Keratinocyte (primary cell): ENCODE data around the gene FBXL17.

Experiments
- CTCF ChIP-seq, 3 experiments: IDR thresholded peaks in 1 of 3; conservative IDR thresholded peaks in 1 of 3; optimal IDR thresholded peaks in 1 of 3; 2 replicates in 2 of 3; 3 replicates in 1 of 3; pipeline versions ENCODE3 to v1.5.1; 2011; ENCODE audit warnings: low read length in 3 of 3, mild to moderate bottlenecking in 3 of 3, moderate library complexity in 2 of 3, control low read depth in 1 of 3, inconsistent platforms in 1 of 3; ENCODE audit not compliant: insufficient read depth in 2 of 3; ENCODE audit errors: extremely low read depth in 1 of 3
- EZH2 ChIP-seq: IDR thresholded peaks from one replicate; pipeline ENCODE4 v1.6.1; 2012; ENCODE audit warnings: inconsistent platforms, mild to moderate bottlenecking, low read length, moderate library complexity

GRCh38 chr5:108090946-108091345 lies 291.0 kb downstream of the FBXL17 start:
- TF ChIP-seq CTCF (optimal IDR thresholded peaks at IDR 0.05 in 1 of 3, IDR thresholded peaks at IDR 0.05 in 1 of 3, conservative IDR thresholded peaks at IDR 0.05 in 1 of 3; ENCODE audit: extremely low read depth in 1 of 3, insufficient read depth in 2 of 3, low read length in 3 of 3), result no peak
- no peak for TF ChIP-seq EZH2
